Mucosa of descending colon (tissue), 3 donors: ENCODE results near the gene PROS1. TPM values are rescaled to one million over a fixed set of nuclear protein-coding genes. Genes with fewer than 3 reads are reported as not detected.

Source experiments
- ATAC-seq: fragments of 200-7000 bp; cut with Tn5 transposase; one replicate; pipeline ENCODE4 v1.9.1; 2020; ENCODE audit warnings: mild to moderate bottlenecking, moderate library complexity
- DNase-seq, 3 donors: peaks; one replicate each; pipeline ENCODE4 v3.0.0-alpha.2; 2020
- H3K36me3 ChIP-seq: fragments of 200-600 bp; one replicate; pipeline ENCODE4 v1.8.0; 2021; ENCODE audit warnings: low read depth, mild to moderate bottlenecking
- H3K4me1 ChIP-seq: fragments of 200-600 bp; one replicate; pipeline ENCODE4 v1.8.0; 2021; ENCODE audit warnings: low read depth, mild to moderate bottlenecking
- H3K4me3 ChIP-seq: fragments of 200-600 bp; one replicate; pipeline ENCODE4 v1.8.0; 2021; ENCODE audit warnings: mild to moderate bottlenecking
- H3K9me3 ChIP-seq: fragments of 200-600 bp; one replicate; pipeline ENCODE4 v1.8.0; 2021; ENCODE audit warnings: mild to moderate bottlenecking
- intact Hi-C, 2 donors: fragments of 100-400 bp; cut with DNase I in 1 of 2; cut with micrococcal nuclease in 1 of 2; formaldehyde crosslinking; loops; one replicate each; pipeline versions ENCODE4 v1.11.0 to v1.11.1; 2022; cut with DNase I, micrococcal nuclease
- total RNA-seq, 3 donors: library from RNA; stranded (reverse); fragmentation: NEBNext Ultra II Directional in 2 of 3; extraction: Animal tissue kit (Norgen Biotek cat#: 25700) in 2 of 3; gene quantifications; one replicate each; pipeline versions ENCODE4 v1.2.1 to v1.2.4, GENCODE V29; 2021 to 2023
- TF ChIP-seq, protein P1 (sequence below): fragments of 200-600 bp; IDR thresholded peaks from one replicate; pipeline ENCODE4 v1.8.0; 2022; ENCODE audit warnings: antibody characterized with exemption, mild to moderate bottlenecking
- donor health status: DM: no; HTN: no; CAD: no; lungs with moderate emphysema.
- donor health status: DM: no; HTN: no; CAD: no.
- donor health status: DM: no; HTN: yes; CAD: no.

Gene PROS1
- total RNA-seq, 3 donors from 2014 or later: 6.7 to 30.1 (median 19.7) TPM

GRCh38 chr3:94001191-94001590 is 27.5 kb upstream of the PROS1 start:
- DNase-seq (no peak), ATAC-seq (no peak)
- H3K4me1 ChIP-seq: no peaks in the 10 kb centered on the region
- intact Hi-C loops: loop anchor here in 1 of 2 donors (10.0 kb wide), 1 partner anchor 64 kb away; the partner anchor contains the start of genes DHFR2 and NSUN3
- no peaks in the 10 kb centered on the region for H3K9me3 ChIP-seq
- TF ChIP-seq, protein P1, sequence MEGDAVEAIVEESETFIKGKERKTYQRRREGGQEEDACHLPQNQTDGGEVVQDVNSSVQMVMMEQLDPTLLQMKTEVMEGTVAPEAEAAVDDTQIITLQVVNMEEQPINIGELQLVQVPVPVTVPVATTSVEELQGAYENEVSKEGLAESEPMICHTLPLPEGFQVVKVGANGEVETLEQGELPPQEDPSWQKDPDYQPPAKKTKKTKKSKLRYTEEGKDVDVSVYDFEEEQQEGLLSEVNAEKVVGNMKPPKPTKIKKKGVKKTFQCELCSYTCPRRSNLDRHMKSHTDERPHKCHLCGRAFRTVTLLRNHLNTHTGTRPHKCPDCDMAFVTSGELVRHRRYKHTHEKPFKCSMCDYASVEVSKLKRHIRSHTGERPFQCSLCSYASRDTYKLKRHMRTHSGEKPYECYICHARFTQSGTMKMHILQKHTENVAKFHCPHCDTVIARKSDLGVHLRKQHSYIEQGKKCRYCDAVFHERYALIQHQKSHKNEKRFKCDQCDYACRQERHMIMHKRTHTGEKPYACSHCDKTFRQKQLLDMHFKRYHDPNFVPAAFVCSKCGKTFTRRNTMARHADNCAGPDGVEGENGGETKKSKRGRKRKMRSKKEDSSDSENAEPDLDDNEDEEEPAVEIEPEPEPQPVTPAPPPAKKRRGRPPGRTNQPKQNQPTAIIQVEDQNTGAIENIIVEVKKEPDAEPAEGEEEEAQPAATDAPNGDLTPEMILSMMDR: no peak
- no peak overlapping the region for H3K4me3 ChIP-seq
- H3K36me3 ChIP-seq: no peaks in the 10 kb centered on the region

GRCh38 chr3:93994056-93994455 is 20.4 kb upstream of the PROS1 start:
- DNase-seq: no peak
- intact Hi-C loops: no loop called here
- no peaks in the 10 kb centered on the region for H3K9me3 ChIP-seq
- H3K4me1 ChIP-seq: no peaks in the 10 kb centered on the region
- H3K4me3 ChIP-seq: no peak overlapping the region
- TF ChIP-seq, protein P1: no peak
- no peaks in the 10 kb centered on the region for H3K36me3 ChIP-seq
- ATAC-seq: no peak

DNA sequence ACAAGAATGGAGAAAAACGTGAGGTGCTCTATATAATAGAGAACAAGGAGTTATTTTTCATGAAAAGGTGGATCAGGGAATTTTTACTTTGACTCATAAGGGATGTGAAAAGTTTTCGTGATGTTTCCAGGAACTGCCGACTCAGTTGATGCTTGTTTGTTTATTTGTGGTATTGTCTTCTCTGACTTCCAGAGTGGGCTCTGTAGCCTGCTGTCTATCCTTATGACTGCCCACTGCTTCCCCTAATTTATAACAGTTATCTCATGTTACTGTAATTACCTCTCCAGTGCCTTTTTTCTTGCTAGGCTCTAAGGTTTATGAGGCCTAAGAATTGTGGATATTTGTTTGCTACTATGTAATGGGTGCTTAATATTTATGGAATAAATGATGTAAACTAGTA is 18.5 kb upstream of the PROS1 start:
- H3K4me1 ChIP-seq: no peaks in the 10 kb centered on the region
- no peak for ATAC-seq
- H3K36me3 ChIP-seq: no peaks in the 10 kb centered on the region
- H3K4me3 ChIP-seq: no peak overlapping the region
- H3K9me3 ChIP-seq: no peaks in the 10 kb centered on the region
- no peak for DNase-seq
- intact Hi-C loops: no loop called here
- TF ChIP-seq, protein P1: no peak

DNA sequence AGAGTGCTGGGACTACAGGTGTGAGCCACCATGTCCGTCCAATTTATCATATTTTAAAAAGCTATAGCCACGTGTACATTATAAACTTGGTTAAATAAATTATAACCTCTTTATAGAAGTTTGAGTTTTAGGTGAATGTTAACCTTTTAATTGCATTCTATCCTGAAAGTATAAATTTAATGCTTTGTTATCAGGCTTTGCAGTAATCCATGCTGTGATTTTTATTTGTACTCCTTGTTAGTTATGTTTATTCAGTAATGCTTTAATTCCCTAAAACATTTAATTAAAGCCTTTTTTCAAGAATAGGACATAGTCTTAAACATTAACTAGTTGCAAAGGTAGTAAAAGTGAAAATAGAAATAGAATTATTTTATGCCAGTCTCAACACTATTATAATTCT is 17.9 kb upstream of the PROS1 start:
- no peaks in the 10 kb centered on the region for H3K36me3 ChIP-seq
- intact Hi-C loops: no loop called here
- H3K4me3 ChIP-seq: no peak overlapping the region
- ATAC-seq (no peak), DNase-seq (no peak)
- H3K4me1 ChIP-seq: no peaks in the 10 kb centered on the region
- no peaks in the 10 kb centered on the region for H3K9me3 ChIP-seq
- TF ChIP-seq, protein P1: no peak

DNA sequence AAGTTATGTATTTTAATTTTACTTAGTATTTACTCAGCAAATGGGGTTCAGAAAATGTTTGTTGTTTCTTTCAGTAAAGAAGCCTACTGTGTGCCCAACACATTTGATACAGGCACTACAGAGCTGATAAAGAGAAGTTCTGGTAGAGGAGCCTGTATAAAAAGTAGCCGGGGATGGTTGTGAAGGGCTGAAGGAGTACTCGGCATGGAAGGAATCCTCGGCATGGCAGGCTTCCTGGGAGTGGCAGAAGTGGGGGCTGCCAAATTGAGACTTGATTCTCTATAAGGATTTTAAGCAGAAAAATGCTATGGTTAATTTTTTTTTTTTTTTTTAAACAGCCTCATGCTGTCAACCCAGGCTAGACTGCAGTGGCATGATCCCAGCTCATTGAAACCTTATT is 15.5 kb upstream of the PROS1 start:
- ATAC-seq (no peak), DNase-seq (no peak)
- TF ChIP-seq, protein P1: no peak
- intact Hi-C loops: no loop called here
- H3K36me3 ChIP-seq: no peaks in the 10 kb centered on the region
- H3K9me3 ChIP-seq: no peaks in the 10 kb centered on the region
- no peak overlapping the region for H3K4me3 ChIP-seq
- H3K4me1 ChIP-seq: no peaks in the 10 kb centered on the region

DNA sequence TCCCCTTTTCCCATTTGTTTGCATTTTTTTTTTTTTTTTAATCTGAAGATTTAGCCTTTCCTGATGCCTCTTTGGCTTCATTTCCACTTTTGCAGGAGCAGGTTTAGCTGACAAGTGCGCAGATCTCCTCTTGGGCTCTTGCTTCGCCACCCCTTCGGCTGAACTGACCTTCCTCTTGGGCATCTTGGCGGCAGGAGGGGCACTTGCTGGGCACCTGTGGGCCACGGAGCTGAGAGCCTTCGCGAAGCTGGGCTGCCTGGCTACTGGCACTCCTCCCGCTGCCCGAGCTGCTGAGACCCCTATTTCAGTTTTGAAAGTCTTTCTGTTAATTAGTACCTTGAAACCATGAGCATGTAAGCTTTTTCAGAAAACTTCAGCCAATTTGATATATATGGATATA is 15.1 kb upstream of the PROS1 start:
- Histone ChIP-seq H3K36me3 (no peaks in the 10 kb centered on the region), H3K4me3 (no peak overlapping the region), H3K4me1 (no peaks in the 10 kb centered on the region), H3K9me3 (no peaks in the 10 kb centered on the region)
- TF ChIP-seq, protein P1: no peak
- intact Hi-C loops: no loop called here
- DNase-seq (no peak), ATAC-seq (no peak)
